Central memory CD4-positive, alpha-beta T cell (primary cell): ENCODE measurements around the gene MLX.
A peak's percentile ranks its signal among the peaks of the same experiment; 100 is the strongest.
"Not testable (repeated sequence)": the region's sequence is repeated elsewhere in the genome, so short reads cannot be mapped to it uniquely, and the experiment has no call there.

Source experiments
- DNase-seq: peaks from one replicate; pipeline ENCODE4 v3.0.0; 2022

MLX gene

GRCh38 chr17:42536372-42537155 lies 30.3 kb upstream of the MLX start:
- DNase-seq, result peak; percentile 51

- DNase-seq, result no peak
Observed at GRCh38 chr17:42537156-42537805, 29.6 kb upstream of the MLX start.

GRCh38 chr17:42537826-42538451 lies 29.0 kb upstream of the MLX start:
- no peak for DNase-seq

- DNase-seq, result no peak
Observed at GRCh38 chr17:42538482-42538881, 28.4 kb upstream of the MLX start.

GRCh38 chr17:42540558-42540957 lies 26.3 kb upstream of the MLX start:
- DNase-seq, result not testable (repeated sequence)

GRCh38 chr17:42541041-42541833 lies 25.7 kb upstream of the MLX start:
- DNase-seq, result no peak

GRCh38 chr17:42543190-42544079 lies 23.5 kb upstream of the MLX start:
- no peak for DNase-seq

- DNase-seq, result no peak
Observed at GRCh38 chr17:42544874-42545283, 22.0 kb upstream of the MLX start.

- DNase-seq, result not testable (repeated sequence)
Observed at GRCh38 chr17:42545755-42546505, 21.0 kb upstream of the MLX start.

GRCh38 chr17:42547001-42547461 lies 19.9 kb upstream of the MLX start:
- no peak for DNase-seq

- no peak for DNase-seq
Observed at GRCh38 chr17:42547698-42548069, 19.2 kb upstream of the MLX start.

GRCh38 chr17:42548070-42548837 lies 18.6 kb upstream of the MLX start:
- peak; percentile 69 for DNase-seq

- DNase-seq, result no peak
Observed at GRCh38 chr17:42548993-42549755, 17.7 kb upstream of the MLX start.

- DNase-seq, result not testable (repeated sequence)
Observed at GRCh38 chr17:42552736-42553135, 14.2 kb upstream of the MLX start, which contains the start of gene HSD17B1. Gene HSD17B1, plus strand, starts transcription at chr17:42552923. Its CDS starts 11 bp downstream, at chr17:42552934.

GRCh38 chr17:42553161-42553818 lies 13.6 kb upstream of the MLX start:
- DNase-seq, result no peak

GRCh38 chr17:42553866-42554249 lies 13.0 kb upstream of the MLX start:
- DNase-seq, result no peak

- peak; percentile 72 for DNase-seq
Observed at GRCh38 chr17:42554250-42555121, 12.4 kb upstream of the MLX start.

GRCh38 chr17:42555122-42555622 lies 11.7 kb upstream of the MLX start:
- no peak for DNase-seq
